CD1c-positive myeloid dendritic cell (primary cell): ENCODE data around the gene ZNF683.
A peak's percentile ranks its signal among the peaks of the same experiment; 100 is the strongest.

ENCODE experiments used
- DNase-seq: peaks from one replicate; pipeline ENCODE4 v3.0.0-alpha.2; 2016; ENCODE audit errors: extremely low spot score

ZNF683 gene

GRCh38 chr1:26358411-26359384 is 13.9 kb downstream of the ZNF683 start:
- peak; percentile 30 for DNase-seq

- DNase-seq = no peak
Measured at GRCh38 chr1:26357121-26357602, 15.4 kb downstream of the ZNF683 start.

DNA sequence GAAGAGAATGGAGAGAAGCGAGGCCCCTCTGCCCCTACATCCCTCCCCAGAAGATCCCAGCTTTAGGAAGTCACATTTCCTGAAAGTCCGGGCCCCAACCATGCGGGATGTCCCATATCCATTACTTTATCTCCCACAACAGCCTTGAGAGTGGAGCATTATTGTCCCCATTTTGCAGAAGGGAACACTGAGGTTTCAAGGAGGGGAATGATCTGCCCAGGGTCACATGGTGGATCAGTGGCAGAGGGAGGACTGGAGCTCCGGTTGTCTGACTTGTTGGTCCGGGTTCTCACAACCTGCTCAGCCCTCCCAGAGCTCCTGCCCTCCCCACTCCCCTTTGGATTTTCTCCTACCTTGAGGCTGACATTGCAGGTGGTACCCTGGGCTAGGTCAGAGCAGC is 16.4 kb downstream of the ZNF683 start:
- no peak for DNase-seq

DNA sequence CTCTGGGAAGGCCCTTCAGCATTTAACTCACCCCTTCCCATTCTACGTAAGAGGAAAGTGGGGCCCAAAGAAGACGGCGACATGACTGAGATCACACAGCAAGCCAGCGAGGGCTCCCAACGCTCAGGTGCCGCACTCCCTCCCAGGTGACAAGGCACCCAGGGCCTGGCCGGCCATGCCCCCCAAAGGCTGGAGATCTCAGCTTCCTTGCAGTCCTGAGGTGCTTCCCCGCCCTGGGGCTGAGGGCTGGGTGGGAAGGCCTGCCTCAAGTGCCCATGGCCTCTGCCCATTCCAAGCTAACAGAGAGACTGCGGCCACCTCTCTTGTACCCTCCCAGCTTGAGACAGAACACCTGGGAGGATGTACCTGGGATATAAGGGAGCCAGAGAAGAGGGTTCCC is 17.6 kb downstream of the ZNF683 start:
- DNase-seq = no peak

DNA sequence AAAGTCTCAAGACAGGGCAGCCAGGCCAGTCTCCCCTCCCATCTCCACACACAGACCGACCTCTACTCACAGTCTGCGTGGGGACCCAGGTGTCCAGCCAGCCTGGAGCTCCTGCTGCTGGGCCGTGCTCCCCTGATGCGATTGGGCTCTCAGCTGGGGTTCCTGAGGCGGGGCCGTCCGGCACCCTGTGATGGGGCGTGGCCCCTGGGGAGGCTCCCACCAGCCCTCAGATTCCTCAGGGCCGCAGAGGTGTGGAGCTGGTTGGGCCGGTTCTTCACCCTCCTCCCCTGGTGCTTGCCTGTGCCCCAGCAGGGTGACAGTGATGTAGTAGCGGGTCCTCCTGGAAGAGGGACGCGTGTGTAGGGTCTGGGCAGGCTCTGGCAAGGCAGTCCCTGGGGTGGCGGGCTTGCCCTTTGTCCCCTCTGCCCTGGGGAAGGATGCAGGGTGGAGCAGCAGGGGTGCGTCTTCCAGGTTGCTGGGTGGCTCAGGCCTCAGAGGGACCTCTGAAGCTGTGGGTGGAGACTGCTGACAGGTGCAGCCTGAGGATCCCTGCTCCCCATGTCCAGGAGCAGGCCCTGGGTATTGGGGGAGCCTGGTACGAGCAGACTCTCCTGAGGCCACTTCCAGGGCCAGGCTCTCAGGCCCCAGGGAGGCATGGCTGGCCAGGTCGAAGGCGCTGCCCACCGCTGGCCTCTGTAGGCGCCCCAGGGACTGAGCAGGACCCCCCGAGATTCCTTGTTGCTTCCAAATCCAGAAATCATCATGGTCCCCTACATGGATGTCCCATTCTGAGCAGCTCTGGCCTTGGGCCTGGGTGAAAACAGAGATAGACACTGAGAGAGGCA is 18.4 kb downstream of the ZNF683 start, which contains the start of gene CRYBG2:
Gene CRYBG2, minus strand, starts transcription at position 155 of the 845 bp plus-strand sequence. CDS start 7,473 bp downstream, outside the sequence.
- no peak for DNase-seq

DNA sequence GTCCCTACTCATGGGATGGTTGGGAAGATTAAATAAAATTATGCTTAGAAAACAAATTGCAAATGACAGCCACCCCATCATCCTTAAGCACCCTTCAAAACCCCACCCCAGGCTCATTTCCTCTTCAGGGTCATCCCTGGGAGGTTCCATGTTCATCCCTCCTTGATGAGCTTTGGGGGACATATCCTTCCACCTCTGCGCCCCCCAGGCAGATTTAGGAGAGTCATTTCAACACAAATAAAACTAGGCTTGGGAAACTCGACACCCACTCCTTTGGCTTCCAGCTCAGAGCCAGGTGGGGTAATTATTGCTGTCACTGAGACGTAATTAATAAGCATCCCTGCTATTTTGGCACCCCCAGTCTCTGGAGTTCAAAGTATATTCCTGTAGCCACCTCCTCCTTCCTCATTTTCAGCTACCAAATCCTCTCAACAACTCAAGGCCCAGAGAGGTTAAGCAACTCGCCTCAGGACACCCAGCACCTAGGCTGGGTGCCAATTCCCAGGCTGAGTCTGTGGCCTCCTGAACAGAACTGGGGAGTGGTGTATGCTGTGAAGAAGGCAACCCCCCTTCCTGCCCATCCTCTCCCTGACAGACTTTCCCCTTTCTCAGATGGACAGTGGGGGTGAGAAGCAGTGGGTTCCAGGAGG is 19.2 kb downstream of the ZNF683 start:
- DNase-seq = no peak

DNA sequence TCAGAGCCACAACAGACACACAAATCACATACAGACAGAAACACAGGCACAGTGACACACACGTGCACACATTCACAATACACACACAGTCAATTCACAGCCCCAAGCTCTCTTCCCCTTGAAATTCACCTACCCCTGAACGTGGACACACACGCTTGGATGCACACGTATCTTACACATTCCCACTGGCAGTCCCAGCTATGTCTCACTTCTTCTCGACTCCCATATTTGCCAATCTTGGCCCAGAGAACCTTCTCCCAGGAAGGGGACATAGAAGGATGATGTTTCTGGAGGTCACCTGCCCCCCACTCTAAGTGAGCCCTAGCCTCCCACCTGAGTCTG is 20.2 kb downstream of the ZNF683 start:
- no peak for DNase-seq

DNA sequence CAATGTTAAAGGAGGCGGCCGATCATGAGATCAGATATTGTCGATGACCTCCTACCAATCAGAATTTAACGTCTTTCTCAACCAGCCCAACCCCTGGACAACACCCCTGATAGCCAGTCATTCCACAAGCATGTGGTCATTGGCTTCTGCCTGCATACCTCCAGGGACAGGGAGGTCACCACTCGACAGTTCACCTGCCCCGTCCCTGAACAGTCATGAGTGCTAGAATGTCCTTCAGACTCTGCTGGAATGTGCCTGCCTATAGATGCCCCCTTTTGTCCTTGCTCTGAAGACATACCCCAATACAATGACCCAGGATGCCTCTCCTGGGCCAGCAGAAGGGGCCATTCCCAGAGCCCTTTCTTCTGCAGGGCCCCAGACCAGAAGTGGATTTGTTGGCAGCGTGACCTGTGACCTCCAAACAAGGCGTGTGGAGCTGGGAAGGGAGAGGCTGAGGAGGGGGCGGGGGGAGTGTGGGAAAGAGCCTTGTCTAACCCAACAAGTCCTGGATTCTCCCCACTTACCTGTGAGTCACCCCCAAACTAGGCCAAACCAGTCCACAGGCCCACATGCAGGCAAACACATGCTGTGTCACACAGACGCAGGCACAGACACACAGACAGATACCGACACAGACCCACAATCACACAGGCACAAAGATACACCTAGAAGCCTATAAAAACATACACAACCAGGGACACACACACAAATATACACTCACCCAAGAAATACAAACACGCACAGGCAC is 20.8 kb downstream of the ZNF683 start:
- DNase-seq = no peak

GRCh38 chr1:26350701-26351589 is 21.6 kb downstream of the ZNF683 start:
- DNase-seq = no peak

DNA sequence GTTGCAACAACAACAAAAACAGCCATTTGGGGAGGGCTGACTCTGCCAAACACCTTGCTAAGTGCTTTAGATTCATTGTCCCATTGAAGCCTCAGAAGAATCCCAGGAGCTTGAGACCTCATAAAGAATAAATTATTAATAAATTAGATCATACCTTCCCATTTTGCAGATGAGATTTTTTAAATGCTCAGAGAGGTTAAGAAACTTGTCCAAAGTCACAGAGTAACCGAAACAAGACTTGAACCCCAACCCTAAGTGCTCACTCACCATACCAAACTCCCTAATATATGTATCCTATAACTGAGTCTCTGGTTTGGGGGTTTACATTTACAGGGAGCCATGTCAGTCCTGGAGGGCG is 22.2 kb downstream of the ZNF683 start:
- no peak for DNase-seq

DNA sequence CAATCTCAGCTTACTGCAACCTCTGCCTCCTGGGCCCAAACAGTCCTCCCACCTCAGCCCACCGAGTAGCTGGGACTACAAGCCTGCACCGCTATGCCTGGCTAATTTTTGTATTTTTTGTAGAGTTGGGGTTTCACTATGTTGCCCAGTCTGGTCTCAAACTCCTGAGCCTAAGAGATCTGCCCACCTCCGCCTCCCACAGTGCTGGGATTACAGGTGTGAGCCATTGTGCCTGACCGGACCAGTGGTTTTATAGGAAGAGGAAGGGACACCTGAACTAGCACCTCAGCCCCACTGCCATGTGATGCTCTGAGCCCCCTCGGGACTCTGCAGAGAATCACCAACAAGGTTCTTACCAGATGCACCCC is 22.7 kb downstream of the ZNF683 start:
- no peak for DNase-seq

- no peak for DNase-seq
Measured at GRCh38 chr1:26349188-26349876, 23.2 kb downstream of the ZNF683 start.

GRCh38 chr1:26346274-26347033 is 26.1 kb downstream of the ZNF683 start:
- no peak for DNase-seq

DNA sequence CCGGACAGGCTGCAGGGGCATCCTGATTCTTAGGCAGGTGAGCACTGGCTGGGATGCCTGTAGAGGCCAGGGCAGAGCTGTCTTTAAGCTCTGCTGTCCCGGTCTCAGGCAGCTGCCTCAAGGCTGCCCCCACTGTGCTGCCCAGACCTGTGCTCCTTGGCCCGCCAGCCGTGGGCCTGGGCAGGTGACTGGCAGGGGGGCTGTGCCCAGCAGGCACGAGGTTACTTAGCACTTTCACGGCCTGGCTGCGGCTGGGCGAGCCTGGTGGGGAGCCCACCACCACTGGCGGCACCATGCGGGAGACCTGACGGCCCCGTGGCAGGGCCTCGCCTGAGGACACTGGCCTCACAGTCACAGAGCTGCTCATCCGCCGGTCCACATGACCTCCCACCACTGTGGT is 26.8 kb downstream of the ZNF683 start:
- DNase-seq = no peak

- DNase-seq = no peak
Measured at GRCh38 chr1:26344147-26344920, 28.2 kb downstream of the ZNF683 start.

- DNase-seq = no peak
Measured at GRCh38 chr1:26340047-26340481, 32.5 kb downstream of the ZNF683 start.

GRCh38 chr1:26338670-26339069 is 33.9 kb downstream of the ZNF683 start:
- no peak for DNase-seq

DNA sequence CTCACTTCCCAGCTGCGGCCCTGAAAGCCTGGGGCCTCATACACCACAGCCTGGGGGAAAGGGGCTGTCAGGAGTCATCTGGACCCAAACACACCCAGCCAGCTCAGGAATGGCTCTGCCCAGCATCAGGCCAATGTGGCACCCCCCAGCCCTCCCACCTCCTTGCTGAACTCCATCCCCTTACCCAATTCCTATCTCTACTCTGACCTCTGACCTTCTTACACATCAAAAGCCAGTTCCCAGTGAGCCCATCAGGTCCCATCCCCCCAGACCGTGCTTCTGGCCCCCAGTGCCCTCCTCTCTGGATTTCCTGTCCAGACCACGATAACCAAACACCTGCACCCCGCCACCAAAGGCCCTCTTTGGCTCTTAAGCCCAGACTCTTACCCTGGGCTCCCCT is 34.9 kb downstream of the ZNF683 start:
- DNase-seq = no peak
